ENCODE results near the gene TBCEL. TPM values are rescaled to one million over a fixed set of nuclear protein-coding genes. Genes with fewer than 3 reads are reported as not detected.

Gene TBCEL
- total RNA-seq, 1 experiment from 2014 or later = 23.2 TPM

GRCh38 chr11:121081321-121081720 lies 57.4 kb downstream of the TBCEL start:
- Histone ChIP-seq H3K27me3 (ENCODE audit: control insufficient read depth, insufficient read depth, low read length) (no peaks in the 10 kb centered on the region), H3K36me3 (ENCODE audit: control insufficient read depth, insufficient read depth, low read length) (no peaks in the 10 kb centered on the region), H3K4me1 (ENCODE audit: control insufficient read depth, insufficient read depth, low read length) (no peaks in the 10 kb centered on the region), H3K4me3 (ENCODE audit: low read depth in 2 of 2, low read length in 2 of 2) (no peak overlapping the region), H3K27ac (ENCODE audit: low read length) (no peak overlapping the region), H3K9me3 (ENCODE audit: control insufficient read depth, insufficient read depth, low read depth, low read length) (no peaks in the 10 kb centered on the region)
- no peak for ATAC-seq
- in situ Hi-C loops (cut with HindIII; ENCODE audit: low pct_unique_long_range_greater_than_20kb, low sequenced_read_pairs) (no loop called here), intact Hi-C loops (cut with micrococcal nuclease; ENCODE audit: unreplicated experiment) (no loop called here)
- POLR2A ChIA-PET = interaction anchor here (0.6 kb wide), 1 partner anchor 95 kb away, joined by 4 read pairs; no protein-coding TSS in a partner anchor
- BruUV-seq (replicated peaks) = no TSS peak
- TF ChIP-seq, protein P1, sequence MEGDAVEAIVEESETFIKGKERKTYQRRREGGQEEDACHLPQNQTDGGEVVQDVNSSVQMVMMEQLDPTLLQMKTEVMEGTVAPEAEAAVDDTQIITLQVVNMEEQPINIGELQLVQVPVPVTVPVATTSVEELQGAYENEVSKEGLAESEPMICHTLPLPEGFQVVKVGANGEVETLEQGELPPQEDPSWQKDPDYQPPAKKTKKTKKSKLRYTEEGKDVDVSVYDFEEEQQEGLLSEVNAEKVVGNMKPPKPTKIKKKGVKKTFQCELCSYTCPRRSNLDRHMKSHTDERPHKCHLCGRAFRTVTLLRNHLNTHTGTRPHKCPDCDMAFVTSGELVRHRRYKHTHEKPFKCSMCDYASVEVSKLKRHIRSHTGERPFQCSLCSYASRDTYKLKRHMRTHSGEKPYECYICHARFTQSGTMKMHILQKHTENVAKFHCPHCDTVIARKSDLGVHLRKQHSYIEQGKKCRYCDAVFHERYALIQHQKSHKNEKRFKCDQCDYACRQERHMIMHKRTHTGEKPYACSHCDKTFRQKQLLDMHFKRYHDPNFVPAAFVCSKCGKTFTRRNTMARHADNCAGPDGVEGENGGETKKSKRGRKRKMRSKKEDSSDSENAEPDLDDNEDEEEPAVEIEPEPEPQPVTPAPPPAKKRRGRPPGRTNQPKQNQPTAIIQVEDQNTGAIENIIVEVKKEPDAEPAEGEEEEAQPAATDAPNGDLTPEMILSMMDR (IDR thresholded peaks at IDR 0.05) = no peak
- TF ChIP-seq SIN3A (IDR thresholded peaks at IDR 0.05; ENCODE audit: borderline replicate concordance, insufficient read depth, low read depth, low read length) (no peak), POLR2AphosphoS5 (IDR thresholded peaks at IDR 0.05; ENCODE audit: low read depth, low read length) (no peak), TCF7L2 (IDR thresholded peaks at IDR 0.05; ENCODE audit: low read depth, low read length) (no peak), REST (IDR thresholded peaks at IDR 0.05; ENCODE audit: insufficient read depth in 1 of 2, low read depth in 2 of 2, low read length in 1 of 2) (no peak)
- DNase-seq (ENCODE audit: low read depth, low spot score) = no peak
- CTCF ChIA-PET = no interaction called here

DNA sequence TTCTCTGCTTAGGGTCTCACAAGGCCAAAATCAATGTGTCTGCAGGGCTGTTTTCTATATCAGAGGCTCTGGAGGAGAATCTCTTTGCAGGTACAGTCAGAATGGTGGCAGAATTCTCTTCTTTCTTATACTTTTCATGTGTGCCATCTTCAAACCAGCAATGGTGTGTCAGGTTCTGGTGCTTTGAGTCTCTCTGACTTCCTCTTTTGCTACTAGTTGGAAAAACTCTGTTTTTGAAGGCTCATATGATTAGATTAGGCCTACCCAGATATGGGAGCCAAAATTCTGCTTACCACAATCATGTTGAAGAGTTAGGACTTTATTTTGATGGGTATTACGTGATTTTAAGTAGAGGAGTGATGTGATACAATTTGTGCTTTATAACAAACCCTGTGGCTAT lies 58.3 kb downstream of the TBCEL start:
- POLR2A ChIA-PET = no interaction called here
- H3K27me3 ChIP-seq (ENCODE audit: control insufficient read depth, insufficient read depth, low read length) = no peaks in the 10 kb centered on the region
- no peak for TF ChIP-seq REST (IDR thresholded peaks at IDR 0.05; ENCODE audit: insufficient read depth in 1 of 2, low read depth in 2 of 2, low read length in 1 of 2)
- no peak for TF ChIP-seq SIN3A (IDR thresholded peaks at IDR 0.05; ENCODE audit: borderline replicate concordance, insufficient read depth, low read depth, low read length)
- TF ChIP-seq, protein P1 (IDR thresholded peaks at IDR 0.05) = no peak
- TF ChIP-seq POLR2AphosphoS5 (IDR thresholded peaks at IDR 0.05; ENCODE audit: low read depth, low read length) = no peak
- TF ChIP-seq TCF7L2 (IDR thresholded peaks at IDR 0.05; ENCODE audit: low read depth, low read length) = no peak
- ATAC-seq = no peak
- in situ Hi-C loops (cut with HindIII; ENCODE audit: low pct_unique_long_range_greater_than_20kb, low sequenced_read_pairs) = no loop called here
- no peak overlapping the region for H3K4me3 ChIP-seq (ENCODE audit: low read depth in 2 of 2, low read length in 2 of 2)
- intact Hi-C loops (cut with micrococcal nuclease; ENCODE audit: unreplicated experiment) = no loop called here
- no peaks in the 10 kb centered on the region for H3K36me3 ChIP-seq (ENCODE audit: control insufficient read depth, insufficient read depth, low read length)
- no peak for DNase-seq (ENCODE audit: low read depth, low spot score)
- no peak overlapping the region for H3K27ac ChIP-seq (ENCODE audit: low read length)
- H3K4me1 ChIP-seq (ENCODE audit: control insufficient read depth, insufficient read depth, low read length) = no peaks in the 10 kb centered on the region
- H3K9me3 ChIP-seq (ENCODE audit: control insufficient read depth, insufficient read depth, low read depth, low read length) = no peaks in the 10 kb centered on the region
- no TSS peak for BruUV-seq (replicated peaks)
- CTCF ChIA-PET = no interaction called here

Measured in Panc1 (cell line).